ENCODE results near the gene FARS2.

FARS2 gene

GRCh38 chr6:5814901-5815300 is 553.6 kb downstream of the FARS2 start:
- TF ChIP-seq CTCF (IDR thresholded peaks at IDR 0.05; ENCODE audit: control insufficient read depth, extremely low read depth, insufficient read depth), result no peak
- DNase-seq (ENCODE audit: low read depth), result no peak
- no peak overlapping the region for H3K4me3 ChIP-seq (ENCODE audit: low read depth, low read length)

GRCh38 chr6:5817869-5818268 is 556.6 kb downstream of the FARS2 start:
- TF ChIP-seq CTCF (IDR thresholded peaks at IDR 0.05; ENCODE audit: control insufficient read depth, extremely low read depth, insufficient read depth), result no peak
- H3K4me3 ChIP-seq (ENCODE audit: low read depth, low read length), result no peak overlapping the region
- DNase-seq (ENCODE audit: low read depth), result no peak

- TF ChIP-seq CTCF (IDR thresholded peaks at IDR 0.05; ENCODE audit: control insufficient read depth, extremely low read depth, insufficient read depth), result no peak
- H3K4me3 ChIP-seq (ENCODE audit: low read depth, low read length), result no peak overlapping the region
- DNase-seq (ENCODE audit: low read depth), result no peak
Observed at GRCh38 chr6:5818959-5819358, 557.6 kb downstream of the FARS2 start.
